Uterus (tissue), 2 donors: Measurements from ENCODE around the gene ATP8B1.

Source experiments
- POLR2A ChIP-seq, 2 donors: fragments of 450-650 bp; IDR thresholded peaks; one replicate each; pipeline ENCODE4 v1.6.1; 2016; ENCODE audit warnings: antibody characterized with exemption in 2 of 2, mild to moderate bottlenecking in 1 of 2, moderate library complexity in 1 of 2
- TF ChIP-seq, protein P1 (sequence below), 4 experiments: fragments of 200-600 bp in 2 of 4; fragments of 450-650 bp in 2 of 4; sonication (generic) in 2 of 4; IDR thresholded peaks; one replicate each; pipeline ENCODE4 v1.5.1; 2016 to 2019; ENCODE audit warnings: antibody characterized with exemption in 4 of 4, mild to moderate bottlenecking in 2 of 4, moderate library complexity in 1 of 4

GRCh38 chr18:57782049-57782448 is 21.1 kb downstream of the ATP8B1 start:
- TF ChIP-seq, protein P1, sequence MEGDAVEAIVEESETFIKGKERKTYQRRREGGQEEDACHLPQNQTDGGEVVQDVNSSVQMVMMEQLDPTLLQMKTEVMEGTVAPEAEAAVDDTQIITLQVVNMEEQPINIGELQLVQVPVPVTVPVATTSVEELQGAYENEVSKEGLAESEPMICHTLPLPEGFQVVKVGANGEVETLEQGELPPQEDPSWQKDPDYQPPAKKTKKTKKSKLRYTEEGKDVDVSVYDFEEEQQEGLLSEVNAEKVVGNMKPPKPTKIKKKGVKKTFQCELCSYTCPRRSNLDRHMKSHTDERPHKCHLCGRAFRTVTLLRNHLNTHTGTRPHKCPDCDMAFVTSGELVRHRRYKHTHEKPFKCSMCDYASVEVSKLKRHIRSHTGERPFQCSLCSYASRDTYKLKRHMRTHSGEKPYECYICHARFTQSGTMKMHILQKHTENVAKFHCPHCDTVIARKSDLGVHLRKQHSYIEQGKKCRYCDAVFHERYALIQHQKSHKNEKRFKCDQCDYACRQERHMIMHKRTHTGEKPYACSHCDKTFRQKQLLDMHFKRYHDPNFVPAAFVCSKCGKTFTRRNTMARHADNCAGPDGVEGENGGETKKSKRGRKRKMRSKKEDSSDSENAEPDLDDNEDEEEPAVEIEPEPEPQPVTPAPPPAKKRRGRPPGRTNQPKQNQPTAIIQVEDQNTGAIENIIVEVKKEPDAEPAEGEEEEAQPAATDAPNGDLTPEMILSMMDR (IDR thresholded peaks at IDR 0.05): no peak
- TF ChIP-seq POLR2A (IDR thresholded peaks at IDR 0.05): no peak
